KOPT-K1 (cell line): ENCODE results near the gene PHKB.
"Not testable (repeated sequence)": the region's sequence is repeated elsewhere in the genome, so short reads cannot be mapped to it uniquely, and the experiment has no call there.

ENCODE experiments used
- H3K27ac ChIP-seq: fragments of 200-600 bp; sonication (generic); 2 replicates; pipeline ENCODE4 v1.5.1; 2016; ENCODE audit warnings: antibody characterized with exemption, mild to moderate bottlenecking, low read depth, low read length; ENCODE audit not compliant: poor library complexity, severe bottlenecking
- H3K36me3 ChIP-seq: fragments of 200-600 bp; sonication (generic); 2 replicates; pipeline ENCODE4 v1.5.1; 2017; ENCODE audit warnings: antibody characterized with exemption, mild to moderate bottlenecking, low read length, moderate library complexity; ENCODE audit not compliant: insufficient read depth
- H3K9me3 ChIP-seq: fragments of 200-600 bp; sonication (generic); 2 replicates; pipeline ENCODE4 v1.5.1; 2017; ENCODE audit warnings: antibody characterized with exemption, low read length, mild to moderate bottlenecking; ENCODE audit not compliant: insufficient read depth, poor library complexity, severe bottlenecking

PHKB gene

DNA sequence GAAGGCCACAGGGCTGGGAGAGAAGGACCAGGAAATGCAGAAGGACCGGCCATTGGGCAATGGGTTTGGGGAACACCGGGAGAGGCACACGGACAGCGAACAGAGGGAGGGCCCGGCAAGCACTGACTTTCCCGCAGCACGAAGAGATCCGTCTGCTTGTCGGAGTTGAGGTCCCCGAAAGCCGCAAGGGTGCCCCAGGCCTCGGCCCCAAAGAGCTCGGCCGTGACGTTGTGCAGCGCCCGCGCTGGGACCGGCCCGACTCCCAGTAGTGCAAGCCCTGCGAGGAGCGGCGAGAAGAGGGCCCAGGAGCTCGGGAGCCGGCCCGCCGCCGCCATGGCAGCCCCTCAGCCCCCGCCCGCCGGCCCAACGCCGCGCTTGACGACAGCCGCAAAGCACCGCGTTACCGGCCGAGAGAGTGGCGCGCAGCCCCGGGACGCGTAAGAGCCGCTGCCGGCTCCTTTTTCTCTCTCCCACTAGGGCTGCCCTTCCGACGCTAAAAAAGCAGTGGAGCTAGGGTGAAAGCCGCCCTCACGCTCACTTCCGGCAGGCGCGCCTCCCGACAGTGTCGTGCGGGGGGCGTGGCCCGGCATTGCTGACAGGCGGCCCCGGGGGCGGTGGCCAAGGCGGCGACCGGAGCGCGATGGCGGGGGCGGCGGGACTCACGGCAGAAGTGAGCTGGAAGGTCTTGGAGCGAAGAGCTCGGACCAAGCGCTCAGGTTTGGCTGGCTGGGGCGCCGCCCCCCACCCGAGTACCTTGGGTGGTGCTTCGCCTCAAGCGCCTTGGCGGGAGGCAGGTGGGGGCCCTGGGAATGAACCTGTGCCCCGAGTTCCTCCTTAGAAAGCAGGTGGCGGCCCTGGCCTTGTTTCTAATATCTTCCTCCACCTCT is at the start of gene PHKB, which contains the start of gene ITFG1:
Gene PHKB (plus strand): TSS at position 621 of the 887 bp plus-strand sequence. CDS start 20 bp downstream, at position 641.
Gene ITFG1 (minus strand): TSS at position 353 of the 887 bp plus-strand sequence. CDS start 18 bp downstream, at position 335.
- H3K36me3 ChIP-seq = peaks cover 22% of the 10 kb centered on the region
- no peaks in the 10 kb centered on the region for H3K9me3 ChIP-seq
- H3K27ac ChIP-seq = peak within 1 kb of the TSS; percentile 80

DNA sequence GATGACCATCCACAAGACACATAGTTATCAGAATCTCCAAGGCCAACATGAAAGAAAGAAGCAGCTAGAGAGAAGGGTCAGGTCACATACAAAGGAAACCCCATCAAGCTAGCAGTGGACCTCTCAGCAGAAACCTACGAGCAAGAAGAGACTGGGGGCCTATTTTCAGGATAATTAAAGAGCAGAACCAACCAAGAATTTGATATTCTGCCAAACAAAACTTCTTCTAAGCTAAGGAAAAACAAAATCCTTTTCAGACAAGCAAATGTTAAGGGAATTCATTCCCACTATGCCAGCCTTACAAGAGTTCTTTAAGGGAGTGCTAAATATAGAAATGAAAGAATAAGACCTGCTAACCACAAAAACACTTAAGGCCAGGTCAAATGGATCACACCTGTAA is 48.1 kb upstream of the PHKB start:
- no peak overlapping the region for H3K27ac ChIP-seq
- peaks cover 10% of the 10 kb centered on the region; the same call in 1 of the 2 replicates for H3K36me3 ChIP-seq
- no peaks in the 10 kb centered on the region for H3K9me3 ChIP-seq

DNA sequence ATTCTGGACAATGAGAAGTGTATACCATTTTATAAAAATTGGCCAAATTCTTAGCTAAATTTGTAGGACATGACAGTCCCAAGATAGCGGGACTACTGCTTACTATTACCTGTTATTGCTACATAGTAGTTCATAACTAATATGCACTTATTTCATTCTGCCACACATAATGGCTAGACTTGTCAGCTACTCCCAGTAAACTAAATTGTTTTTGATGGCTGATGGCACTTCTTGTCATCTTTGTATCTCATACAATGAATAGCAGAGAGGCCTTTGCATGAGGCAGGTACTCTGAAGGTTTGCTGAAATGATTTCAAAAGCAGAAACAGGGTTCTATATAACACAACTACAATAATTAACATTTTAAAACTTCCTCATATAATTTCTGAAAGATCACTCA is 44.3 kb upstream of the PHKB start:
- H3K27ac ChIP-seq = no peak overlapping the region
- H3K9me3 ChIP-seq = no peaks in the 10 kb centered on the region
- H3K36me3 ChIP-seq = peaks cover 8% of the 10 kb centered on the region; the same call in 1 of the 2 replicates

DNA sequence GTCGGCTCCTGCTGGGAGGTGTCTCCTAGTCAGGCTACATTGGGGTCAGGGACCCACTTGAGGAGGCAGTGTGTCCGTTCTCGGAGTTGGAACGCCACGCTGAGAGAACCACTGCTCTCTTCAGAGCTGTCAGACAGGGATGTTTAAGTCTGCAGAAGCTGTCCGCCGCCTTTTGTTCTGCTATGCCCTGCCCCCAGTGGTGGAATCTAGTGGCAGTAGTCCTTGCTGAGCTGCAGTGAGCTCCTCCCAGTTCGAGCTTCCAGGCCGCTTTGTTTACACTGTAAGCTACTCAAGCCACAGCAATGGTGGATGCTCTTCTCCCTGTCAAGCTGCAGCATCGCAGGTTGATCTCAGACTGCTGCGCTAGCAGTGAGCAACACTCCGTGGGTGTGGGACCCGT is 36.3 kb upstream of the PHKB start:
- H3K36me3 ChIP-seq = peaks cover 35% of the 10 kb centered on the region
- no peaks in the 10 kb centered on the region for H3K9me3 ChIP-seq
- H3K27ac ChIP-seq = no peak overlapping the region

DNA sequence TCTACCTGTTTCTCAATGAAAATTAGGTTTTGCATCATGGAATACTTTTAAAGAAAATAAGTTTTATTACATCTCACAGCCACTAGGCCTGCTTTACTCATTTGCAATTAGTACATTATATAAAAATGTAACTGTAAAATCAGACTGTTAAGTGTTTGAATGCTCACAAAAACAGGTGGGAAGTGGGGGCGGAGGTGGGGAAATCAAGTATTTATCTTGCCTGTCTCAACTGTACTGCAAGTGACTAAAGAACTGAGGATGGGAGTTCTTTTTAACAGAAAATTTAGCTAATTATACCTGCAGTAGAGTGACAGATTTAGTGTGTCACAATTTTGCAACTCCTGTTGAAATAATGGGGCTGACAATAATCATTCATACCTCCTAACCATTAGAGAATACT is 34.3 kb upstream of the PHKB start:
- Histone ChIP-seq H3K9me3 (no peaks in the 10 kb centered on the region), H3K27ac (no peak overlapping the region), H3K36me3 (peaks cover 35% of the 10 kb centered on the region)

DNA sequence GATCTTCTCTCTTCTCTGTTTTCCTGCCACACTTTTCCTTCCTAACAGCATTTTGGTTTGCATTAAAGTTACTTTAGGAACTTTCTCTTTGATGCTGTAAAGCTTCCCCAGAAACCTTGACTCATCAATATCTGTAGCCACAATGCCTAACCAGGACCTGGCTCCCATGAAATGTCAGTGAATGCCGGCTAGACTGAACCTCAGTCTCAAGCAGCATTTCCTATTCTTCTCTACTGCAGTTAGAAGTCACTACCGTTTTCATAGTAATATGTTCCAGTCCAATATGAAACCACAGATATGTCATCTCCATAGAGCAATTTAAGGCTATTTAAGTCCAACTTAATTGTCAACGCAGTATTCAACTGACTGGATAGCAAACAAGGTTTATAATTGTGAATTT is 29.2 kb upstream of the PHKB start:
- H3K36me3 ChIP-seq = peaks cover 13% of the 10 kb centered on the region
- no peaks in the 10 kb centered on the region for H3K9me3 ChIP-seq
- H3K27ac ChIP-seq = no peak overlapping the region

DNA sequence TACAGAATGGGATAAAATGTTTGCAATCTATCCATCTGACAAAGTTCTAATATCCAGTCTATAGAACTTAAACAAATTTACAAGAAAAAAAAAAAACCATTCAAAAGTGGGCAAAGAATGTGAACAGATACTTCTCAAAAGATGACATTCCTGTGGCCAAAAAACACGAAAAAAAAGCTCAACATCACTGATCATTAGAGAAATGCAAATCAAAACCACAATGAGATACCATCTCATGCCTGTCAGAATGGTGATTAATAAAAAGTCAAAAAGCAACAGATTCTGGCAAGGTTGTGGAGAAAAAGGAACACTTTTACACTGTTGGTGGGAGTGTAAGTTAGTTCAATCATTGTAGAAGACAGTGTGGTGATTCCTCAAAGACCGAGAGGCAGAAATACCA is 26.9 kb upstream of the PHKB start:
- not testable (repeated sequence) for H3K9me3 ChIP-seq, H3K27ac ChIP-seq

DNA sequence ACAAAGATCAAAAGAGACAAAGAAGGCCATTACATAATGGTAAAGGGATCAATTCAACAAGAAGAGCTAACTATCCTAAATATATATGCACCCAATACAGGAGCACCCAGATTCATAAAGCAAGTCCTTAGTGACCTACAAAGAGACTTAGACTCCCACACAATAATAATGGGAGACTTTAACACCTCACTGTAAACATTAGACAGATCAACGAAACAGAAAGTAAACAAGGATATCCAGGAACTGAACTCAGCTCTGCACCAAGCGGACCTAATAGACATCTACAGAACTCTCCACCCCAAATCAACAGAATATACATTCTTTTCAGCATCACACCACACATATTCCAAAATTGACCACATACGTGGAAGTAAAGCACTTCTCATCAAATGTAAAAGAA is 21.1 kb upstream of the PHKB start:
- H3K27ac ChIP-seq, H3K9me3 ChIP-seq: not testable (repeated sequence)
- H3K36me3 ChIP-seq = peaks cover 12% of the 10 kb centered on the region

More for the DNA sequence above, 26.9 kb upstream of the PHKB start:
- not testable (repeated sequence) for H3K36me3 ChIP-seq

DNA sequence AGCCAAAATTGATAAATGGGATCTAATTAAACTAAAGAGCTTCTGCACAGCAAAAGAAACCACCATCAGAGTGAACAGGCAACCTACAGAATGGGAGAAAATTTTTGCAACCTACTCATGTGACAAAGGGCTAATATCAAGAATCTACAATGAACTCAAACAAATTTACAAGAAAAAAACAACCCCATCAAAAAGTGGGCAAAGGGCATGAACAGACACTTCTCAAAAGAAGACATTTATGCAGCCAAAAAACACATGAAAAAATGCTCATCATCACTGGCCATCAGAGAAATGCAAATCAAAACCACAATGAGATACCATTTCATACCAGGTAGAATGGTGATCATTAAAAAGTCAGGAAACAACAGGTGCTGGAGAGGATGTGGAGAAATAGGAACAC is 18.2 kb upstream of the PHKB start:
- H3K36me3 ChIP-seq = peaks cover 22% of the 10 kb centered on the region
- not testable (repeated sequence) for H3K27ac ChIP-seq, H3K9me3 ChIP-seq

DNA sequence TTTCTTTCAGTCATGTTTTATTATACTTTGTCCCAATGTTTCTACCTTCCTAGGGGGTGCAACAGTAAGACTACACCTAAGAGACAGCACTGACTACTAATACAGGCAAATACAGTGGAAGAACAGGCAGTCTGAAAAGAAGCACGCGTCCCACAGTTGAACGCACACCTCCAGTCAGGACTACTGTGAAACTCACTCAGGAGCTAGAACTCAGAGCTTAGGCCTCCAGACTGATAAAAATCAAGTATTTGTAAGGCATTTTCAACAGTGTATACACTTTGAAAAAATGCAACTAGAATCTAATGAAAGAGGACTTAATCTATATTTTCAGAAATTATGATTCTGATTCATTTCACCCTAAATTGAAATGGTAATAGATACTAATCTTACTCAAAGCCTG is 14.7 kb upstream of the PHKB start:
- no peaks in the 10 kb centered on the region for H3K9me3 ChIP-seq
- H3K27ac ChIP-seq = no peak overlapping the region
- H3K36me3 ChIP-seq = peaks cover 54% of the 10 kb centered on the region

DNA sequence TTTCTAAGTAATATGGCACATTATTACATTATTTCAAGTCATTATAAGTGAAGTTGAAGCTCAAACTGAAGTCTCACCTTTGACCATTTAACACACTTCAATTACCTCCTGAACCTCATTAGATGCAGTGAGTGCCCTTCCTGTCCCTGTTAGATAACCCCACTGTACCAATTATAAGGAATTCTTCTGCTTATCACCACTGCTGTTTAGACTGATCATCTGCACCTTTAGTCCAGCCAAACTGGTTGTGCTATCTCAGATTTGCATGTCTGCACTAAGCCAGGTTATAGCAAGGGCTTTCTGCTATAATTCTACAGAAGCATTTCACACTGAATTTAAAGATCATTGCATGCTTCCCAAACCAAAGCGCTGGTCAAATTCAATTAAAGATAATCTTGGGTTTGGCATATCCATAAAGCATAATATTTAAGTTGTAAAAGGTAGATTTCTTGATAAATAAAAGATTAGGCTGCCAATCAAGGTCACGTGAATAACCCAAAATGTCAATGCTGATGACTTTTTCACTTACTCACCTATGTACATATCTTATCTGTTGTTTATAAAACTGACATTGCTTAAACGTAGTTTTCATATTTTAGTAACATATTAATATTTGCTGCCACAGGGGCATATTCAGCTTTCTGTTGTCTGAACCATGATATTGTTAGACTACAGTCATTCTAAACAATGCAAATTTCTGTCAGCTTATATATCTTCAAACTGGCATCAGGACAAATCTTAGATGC is 12.1 kb upstream of the PHKB start:
- Histone ChIP-seq H3K9me3 (no peaks in the 10 kb centered on the region), H3K27ac (no peak overlapping the region), H3K36me3 (peaks cover 75% of the 10 kb centered on the region)

DNA sequence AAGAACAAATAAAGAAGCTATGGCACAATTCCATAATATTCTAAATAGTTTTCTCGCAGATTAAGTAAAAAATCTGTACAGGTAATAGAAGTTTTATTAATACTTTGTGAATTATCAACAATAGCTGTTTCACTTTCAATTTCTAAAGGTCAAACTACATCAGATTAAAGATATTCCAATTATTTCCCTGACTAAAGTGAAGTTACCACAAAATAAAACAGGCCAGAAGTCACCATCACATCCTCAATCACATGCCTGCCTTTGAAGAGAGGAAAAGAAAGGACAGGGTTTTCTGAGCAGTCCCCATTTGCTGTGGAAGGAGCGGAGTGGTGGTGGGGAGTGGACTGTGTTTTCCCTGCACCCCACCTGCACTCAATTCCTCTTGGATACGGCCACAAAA is 11.3 kb upstream of the PHKB start:
- H3K36me3 ChIP-seq = peaks cover 83% of the 10 kb centered on the region
- H3K9me3 ChIP-seq = no peaks in the 10 kb centered on the region
- no peak overlapping the region for H3K27ac ChIP-seq

DNA sequence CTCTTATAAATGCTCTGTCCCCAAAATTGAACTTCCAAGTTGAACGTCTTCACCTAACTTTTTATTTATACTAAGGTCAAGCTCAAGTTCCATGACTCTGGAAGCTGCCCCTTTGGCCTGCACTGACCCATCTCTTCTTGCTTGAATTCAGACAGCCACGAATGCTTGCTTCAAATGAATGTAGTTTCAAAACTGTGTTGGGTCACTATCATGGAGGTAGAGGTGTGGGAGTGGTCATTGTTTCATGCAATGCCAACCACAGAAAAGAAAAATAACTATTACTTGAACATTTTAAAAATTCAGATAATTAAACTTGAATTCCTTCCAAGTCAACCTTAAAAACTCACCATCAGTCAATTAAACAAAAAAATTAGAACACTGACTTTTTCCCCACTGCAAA is 2.8 kb upstream of the PHKB start:
- peaks cover 49% of the 10 kb centered on the region for H3K36me3 ChIP-seq
- H3K9me3 ChIP-seq = no peaks in the 10 kb centered on the region

DNA sequence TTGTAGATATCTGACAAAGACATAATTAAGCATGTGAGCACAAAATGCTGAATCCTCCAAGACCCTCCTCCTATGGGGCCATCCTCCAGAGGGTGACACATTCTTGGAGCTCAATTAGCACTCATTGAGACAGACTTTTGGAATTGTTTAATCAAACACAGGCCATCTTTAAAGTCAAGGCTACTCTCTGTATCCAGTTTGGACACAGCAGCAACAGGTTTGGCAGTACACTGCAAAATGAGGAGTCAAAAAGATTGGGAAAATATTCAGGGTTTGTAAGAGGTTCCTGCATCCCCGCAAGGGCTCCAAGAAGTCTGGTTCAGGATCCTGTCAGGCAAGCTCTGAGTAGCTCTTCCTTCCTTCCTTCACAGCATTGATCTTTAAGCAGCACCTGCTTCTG is 1.5 kb upstream of the PHKB start:
- Histone ChIP-seq H3K9me3 (no peaks in the 10 kb centered on the region), H3K27ac (peak overlapping the region; percentile 80), H3K36me3 (peaks cover 36% of the 10 kb centered on the region)

More for the DNA sequence above, 2.8 kb upstream of the PHKB start:
- H3K27ac ChIP-seq = no peak overlapping the region

DNA sequence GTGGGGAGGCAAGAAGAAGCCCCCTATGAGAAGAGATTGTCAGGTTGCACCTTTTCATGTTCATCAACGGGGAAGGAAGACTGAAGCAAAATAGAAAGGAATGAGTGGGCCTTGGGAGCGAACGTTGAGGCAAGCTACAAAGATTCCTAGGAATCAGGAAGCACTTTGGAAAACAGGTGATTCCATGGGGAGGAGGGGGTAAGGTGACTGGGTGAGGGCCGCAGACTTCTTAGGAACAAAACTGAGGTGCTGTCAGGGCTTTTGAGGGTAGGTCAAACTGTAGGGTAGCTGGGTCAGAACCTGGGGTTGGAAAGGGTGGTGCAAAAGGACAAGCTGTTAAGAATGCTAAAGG is 796 bp upstream of the PHKB start:
- Histone ChIP-seq H3K27ac (peak overlapping the region; percentile 80), H3K36me3 (peaks cover 29% of the 10 kb centered on the region), H3K9me3 (no peaks in the 10 kb centered on the region)
